Activated T-cell treated with anti-CD3 and anti-CD28 coated beads for 4 hours (primary cell): ENCODE measurements around the gene ERO1A.

Experiments
- DNase-seq: peaks from one replicate; pipeline ENCODE4 v3.0.0-alpha.2; 2020

The ERO1A gene

DNA sequence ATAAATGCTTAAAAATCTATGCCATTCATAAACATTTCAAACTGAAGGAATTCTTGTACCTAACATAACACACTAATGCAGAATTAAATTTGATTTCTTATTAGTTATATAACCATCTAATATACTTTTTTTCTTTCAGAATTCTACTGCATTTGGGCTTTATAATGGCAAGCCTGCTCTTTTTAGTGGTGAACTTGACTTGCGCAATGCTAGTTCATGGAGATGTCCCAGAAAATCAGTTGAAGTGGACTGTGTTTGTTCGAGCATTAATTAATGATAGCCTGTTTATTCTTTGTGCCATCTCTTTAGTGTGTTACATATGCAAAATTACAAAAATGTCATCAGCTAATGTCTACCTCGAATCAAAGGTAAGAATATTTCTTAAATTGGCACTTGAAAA lies 95.4 kb downstream of the ERO1A start:
- no peak for DNase-seq

DNA sequence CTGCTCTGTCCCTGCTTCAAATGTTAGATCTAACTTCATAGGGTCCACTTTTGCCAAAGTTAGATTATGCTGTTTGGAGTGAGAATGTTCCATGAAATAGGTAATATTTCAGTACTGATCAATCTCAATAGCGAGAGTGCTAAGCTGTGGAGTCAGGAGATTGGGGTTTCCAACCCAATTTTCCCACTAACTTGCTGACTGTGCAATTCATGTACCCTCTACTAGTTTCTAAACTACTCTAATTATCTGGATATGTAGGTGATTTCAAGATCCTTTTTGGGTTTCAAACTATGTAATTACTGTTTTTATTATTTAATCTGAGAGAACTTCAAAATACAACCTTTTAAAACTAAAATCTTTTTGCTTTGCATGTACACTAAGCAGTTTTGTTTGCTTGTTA lies 96.8 kb downstream of the ERO1A start:
- DNase-seq: no peak

GRCh38 chr14:52596861-52597260 lies 98.5 kb downstream of the ERO1A start:
- DNase-seq: no peak

GRCh38 chr14:52596320-52596719 lies 99.0 kb downstream of the ERO1A start:
- DNase-seq: no peak

- DNase-seq: no peak
Measured at GRCh38 chr14:52590318-52590717, 105.0 kb downstream of the ERO1A start.
